Ishikawa (cell line): ENCODE results near the gene RIN1.

ENCODE experiments used
- CEBPB ChIP-seq: IDR thresholded peaks from 2 replicates; pipeline ENCODE4 v1.6.1; 2012
- CREB1 ChIP-seq: IDR thresholded peaks from 2 replicates; pipeline ENCODE4 v1.6.1; 2012; ENCODE audit warnings: low read depth
- EGR1 ChIP-seq: IDR thresholded peaks from 2 replicates; pipeline ENCODE4 v1.6.1; 2012
- EP300 ChIP-seq: IDR thresholded peaks from 2 replicates; pipeline ENCODE4 v1.6.1; 2012; ENCODE audit warnings: borderline replicate concordance
- FOXM1 ChIP-seq: IDR thresholded peaks from 2 replicates; pipeline ENCODE4 v1.6.1; 2012; ENCODE audit warnings: low read depth, borderline replicate concordance
- MAX ChIP-seq: IDR thresholded peaks from 2 replicates; pipeline ENCODE4 v1.6.1; 2012
- NFIC ChIP-seq: IDR thresholded peaks from 2 replicates; pipeline ENCODE4 v1.6.1; 2012
- RAD21 ChIP-seq: IDR thresholded peaks from 2 replicates; pipeline ENCODE4 v1.6.1; 2012; ENCODE audit warnings: low read depth
- REST ChIP-seq: IDR thresholded peaks from 2 replicates; pipeline ENCODE4 v1.6.1; 2012; ENCODE audit warnings: low read depth, mild to moderate bottlenecking
- TAF1 ChIP-seq: IDR thresholded peaks from 2 replicates; pipeline ENCODE4 v1.6.1; 2012; ENCODE audit warnings: low read depth, mild to moderate bottlenecking
- TCF12 ChIP-seq: IDR thresholded peaks from 2 replicates; pipeline ENCODE4 v1.6.1; 2012; ENCODE audit warnings: low read depth
- TEAD4 ChIP-seq: IDR thresholded peaks from 2 replicates; pipeline ENCODE4 v1.6.1; 2012
- USF1 ChIP-seq: IDR thresholded peaks from 2 replicates; pipeline ENCODE4 v1.6.1; 2012
- YY1 ChIP-seq: IDR thresholded peaks from 2 replicates; pipeline ENCODE4 v1.6.1; 2012; ENCODE audit warnings: low read depth
- ZBTB7A ChIP-seq: IDR thresholded peaks from 2 replicates; pipeline ENCODE4 v1.6.1; 2012; ENCODE audit warnings: low read depth

Gene RIN1

GRCh38 chr11:66369073-66369894, 33.0 kb upstream of the RIN1 start:
- no peak for TF ChIP-seq CREB1
- no peak for TF ChIP-seq EP300
- TF ChIP-seq CEBPB, result no peak
- TF ChIP-seq TEAD4, result no peak
- TF ChIP-seq NFIC, result no peak
- TF ChIP-seq USF1, result no peak
- TF ChIP-seq TCF12, result no peak
- TF ChIP-seq RAD21, result no peak
- TF ChIP-seq MAX, result no peak; the same call in 1 of the 2 replicates
- no peak for TF ChIP-seq REST

- no peak for TF ChIP-seq USF1
- TF ChIP-seq EGR1, result no peak
- no peak for TF ChIP-seq TAF1
- TF ChIP-seq CREB1, result no peak
- no peak for TF ChIP-seq TEAD4
- TF ChIP-seq CEBPB, result no peak
- TF ChIP-seq EP300, result no peak
- no peak for TF ChIP-seq MAX
- no peak for TF ChIP-seq ZBTB7A
- no peak for TF ChIP-seq REST
- TF ChIP-seq RAD21, result no peak
Measured at GRCh38 chr11:66368484-66368883, 32.2 kb upstream of the RIN1 start.

- no peak for TF ChIP-seq EP300
- no peak for TF ChIP-seq CEBPB
- no peak for TF ChIP-seq EGR1
- no peak for TF ChIP-seq ZBTB7A
- TF ChIP-seq REST, result no peak
- no peak for TF ChIP-seq CREB1
- no peak for TF ChIP-seq USF1
Measured at GRCh38 chr11:66367561-66368312, 31.5 kb upstream of the RIN1 start.

GRCh38 chr11:66366844-66367477, 30.7 kb upstream of the RIN1 start:
- TF ChIP-seq MAX, result no peak
- TF ChIP-seq USF1, result no peak
- no peak for TF ChIP-seq EP300
- TF ChIP-seq RAD21, result no peak
- TF ChIP-seq YY1, result no peak
- TF ChIP-seq TAF1, result no peak
- TF ChIP-seq TCF12, result no peak
- no peak for TF ChIP-seq FOXM1
- no peak for TF ChIP-seq NFIC
- no peak for TF ChIP-seq EGR1
- TF ChIP-seq CREB1, result no peak
